ENCODE results near the gene FAM184A. TPM values are rescaled to one million over a fixed set of nuclear protein-coding genes. Genes with fewer than 3 reads are reported as not detected.

FAM184A gene
- total RNA-seq, 4 donors from 2014 or later, result 0.40 to 1.0 (median 0.79) TPM

GRCh38 chr6:118917546-118918328 is 160.7 kb downstream of the FAM184A start:
- no peaks in the 10 kb centered on the region for H3K27me3 ChIP-seq
- DNase-seq (no peak), ATAC-seq (no peak)
- H3K4me1 ChIP-seq, result peaks cover 0 to 5% of the 10 kb centered on the region in 2 donors
- TF ChIP-seq, protein P1, sequence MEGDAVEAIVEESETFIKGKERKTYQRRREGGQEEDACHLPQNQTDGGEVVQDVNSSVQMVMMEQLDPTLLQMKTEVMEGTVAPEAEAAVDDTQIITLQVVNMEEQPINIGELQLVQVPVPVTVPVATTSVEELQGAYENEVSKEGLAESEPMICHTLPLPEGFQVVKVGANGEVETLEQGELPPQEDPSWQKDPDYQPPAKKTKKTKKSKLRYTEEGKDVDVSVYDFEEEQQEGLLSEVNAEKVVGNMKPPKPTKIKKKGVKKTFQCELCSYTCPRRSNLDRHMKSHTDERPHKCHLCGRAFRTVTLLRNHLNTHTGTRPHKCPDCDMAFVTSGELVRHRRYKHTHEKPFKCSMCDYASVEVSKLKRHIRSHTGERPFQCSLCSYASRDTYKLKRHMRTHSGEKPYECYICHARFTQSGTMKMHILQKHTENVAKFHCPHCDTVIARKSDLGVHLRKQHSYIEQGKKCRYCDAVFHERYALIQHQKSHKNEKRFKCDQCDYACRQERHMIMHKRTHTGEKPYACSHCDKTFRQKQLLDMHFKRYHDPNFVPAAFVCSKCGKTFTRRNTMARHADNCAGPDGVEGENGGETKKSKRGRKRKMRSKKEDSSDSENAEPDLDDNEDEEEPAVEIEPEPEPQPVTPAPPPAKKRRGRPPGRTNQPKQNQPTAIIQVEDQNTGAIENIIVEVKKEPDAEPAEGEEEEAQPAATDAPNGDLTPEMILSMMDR (IDR thresholded peaks at IDR 0.05 in 4 of 5, conservative IDR thresholded peaks at IDR 0.05 in 1 of 5), result no peak
- TF ChIP-seq POLR2A (IDR thresholded peaks at IDR 0.05), result no peak
- no peaks in the 10 kb centered on the region for H3K9me3 ChIP-seq
- in situ Hi-C loops (cut with MboI; ENCODE audit: low sequenced_read_pairs in 4 of 4), result no loop called here
- peaks cover 3 to 62% of the 10 kb centered on the region in 2 donors for H3K36me3 ChIP-seq
- H3K4me3 ChIP-seq, result no peak overlapping the region
- no peak overlapping the region for H3K27ac ChIP-seq
- intact Hi-C loops (cut with DNase I; ENCODE audit: low total_unique reads), result no loop called here

GRCh38 chr6:118914598-118914997 is 163.9 kb downstream of the FAM184A start:
- H3K4me3 ChIP-seq, result no peak overlapping the region
- TF ChIP-seq, protein P1 (IDR thresholded peaks at IDR 0.05 in 4 of 5, conservative IDR thresholded peaks at IDR 0.05 in 1 of 5), result no peak
- no peak for TF ChIP-seq POLR2A (IDR thresholded peaks at IDR 0.05)
- ATAC-seq, result no peak
- in situ Hi-C loops (cut with MboI; ENCODE audit: low sequenced_read_pairs in 4 of 4) (no loop called here), intact Hi-C loops (cut with DNase I; ENCODE audit: low total_unique reads) (no loop called here)
- no peak overlapping the region for H3K27ac ChIP-seq
- no peaks in the 10 kb centered on the region for H3K27me3 ChIP-seq
- no peaks in the 10 kb centered on the region for H3K9me3 ChIP-seq
- peaks cover 0 to 5% of the 10 kb centered on the region in 2 donors for H3K4me1 ChIP-seq
- DNase-seq, result no peak
- peaks cover 3 to 65% of the 10 kb centered on the region in 2 donors for H3K36me3 ChIP-seq

GRCh38 chr6:118913161-118913560 is 165.3 kb downstream of the FAM184A start:
- Histone ChIP-seq H3K36me3 (peaks cover 0 to 75% of the 10 kb centered on the region in 2 donors), H3K9me3 (no peaks in the 10 kb centered on the region), H3K4me1 (peaks cover 0 to 5% of the 10 kb centered on the region in 2 donors), H3K27me3 (no peaks in the 10 kb centered on the region), H3K27ac (no peak overlapping the region), H3K4me3 (no peak overlapping the region)
- TF ChIP-seq POLR2A (IDR thresholded peaks at IDR 0.05), result no peak
- TF ChIP-seq, protein P1 (IDR thresholded peaks at IDR 0.05 in 4 of 5, conservative IDR thresholded peaks at IDR 0.05 in 1 of 5), result no peak
- in situ Hi-C loops (cut with MboI; ENCODE audit: low sequenced_read_pairs in 4 of 4), result no loop called here
- no peak for ATAC-seq
- no peak for DNase-seq
- intact Hi-C loops (cut with DNase I; ENCODE audit: low total_unique reads), result no loop called here

DNA sequence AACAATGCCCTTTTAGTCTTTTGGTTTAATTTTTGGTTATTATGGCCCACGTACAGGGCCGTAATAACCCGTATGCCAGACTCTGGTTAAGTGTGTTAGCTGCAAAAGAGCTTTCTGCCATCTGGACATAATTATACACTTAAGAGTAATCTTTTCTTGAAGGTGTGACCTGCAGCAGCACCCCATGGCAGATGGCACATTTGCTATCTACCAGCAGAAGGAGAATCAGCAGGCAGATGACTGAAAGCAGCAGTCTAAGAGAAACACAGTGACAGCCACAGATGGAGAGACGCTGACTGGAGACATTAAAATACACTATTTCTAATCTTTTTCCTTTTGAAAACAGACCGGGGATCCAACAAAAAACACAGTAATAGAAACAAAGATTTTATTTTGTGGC is 165.8 kb downstream of the FAM184A start:
- no peak overlapping the region for H3K4me3 ChIP-seq
- peaks cover 0 to 79% of the 10 kb centered on the region in 2 donors for H3K36me3 ChIP-seq
- no peak for DNase-seq
- TF ChIP-seq, protein P1 (IDR thresholded peaks at IDR 0.05 in 4 of 5, conservative IDR thresholded peaks at IDR 0.05 in 1 of 5), result no peak
- no peak for TF ChIP-seq POLR2A (IDR thresholded peaks at IDR 0.05)
- ATAC-seq, result no peak
- intact Hi-C loops (cut with DNase I; ENCODE audit: low total_unique reads) (no loop called here), in situ Hi-C loops (cut with MboI; ENCODE audit: low sequenced_read_pairs in 4 of 4) (no loop called here)
- H3K4me1 ChIP-seq, result peaks cover 0 to 5% of the 10 kb centered on the region in 2 donors
- H3K27ac ChIP-seq, result no peak overlapping the region
- H3K9me3 ChIP-seq, result no peaks in the 10 kb centered on the region
- no peaks in the 10 kb centered on the region for H3K27me3 ChIP-seq

MicroRNAs encoded within 50 kb of the gene (microRNA counts, 767-probe panel; counts per million panel counts)
- microRNA hsa-miR-548b-3p, result 356 to 448 counts per million in 2 donors
- 356 to 448 counts per million in 2 donors for microRNA hsa-miR-548b-5p

Small RNA genes lying within 50 kb of the gene (microRNA-seq; reads per million reads assigned to microRNA genes)
- 0 to 0.85 reads per million in 2 donors for gene MIR548B (ENCODE audit: borderline replicate concordance in 2 of 2)

Other genes with a start within 250 kb of the FAM184A start
- 10 to 100 TPM in 3 of 4 donors, 1 to 10 TPM in 1; 9.7 to 13.9 (median 11.0) TPM for gene ASF1A, start 184.5 kb downstream of the FAM184A start, total RNA-seq
- gene MCM9, start 143.5 kb downstream of the FAM184A start, total RNA-seq, result 1 to 10 TPM; 3.5 to 6.9 (median 5.0) TPM

All from gastrocnemius medialis (tissue), 4 donors.